Measurements from ENCODE around the gene KHK. TPM values are rescaled to one million over a fixed set of nuclear protein-coding genes. Genes with fewer than 3 reads are reported as not detected.

The KHK gene
- total RNA-seq, 1 donor from 2014 or later: 3.3 TPM

DNA sequence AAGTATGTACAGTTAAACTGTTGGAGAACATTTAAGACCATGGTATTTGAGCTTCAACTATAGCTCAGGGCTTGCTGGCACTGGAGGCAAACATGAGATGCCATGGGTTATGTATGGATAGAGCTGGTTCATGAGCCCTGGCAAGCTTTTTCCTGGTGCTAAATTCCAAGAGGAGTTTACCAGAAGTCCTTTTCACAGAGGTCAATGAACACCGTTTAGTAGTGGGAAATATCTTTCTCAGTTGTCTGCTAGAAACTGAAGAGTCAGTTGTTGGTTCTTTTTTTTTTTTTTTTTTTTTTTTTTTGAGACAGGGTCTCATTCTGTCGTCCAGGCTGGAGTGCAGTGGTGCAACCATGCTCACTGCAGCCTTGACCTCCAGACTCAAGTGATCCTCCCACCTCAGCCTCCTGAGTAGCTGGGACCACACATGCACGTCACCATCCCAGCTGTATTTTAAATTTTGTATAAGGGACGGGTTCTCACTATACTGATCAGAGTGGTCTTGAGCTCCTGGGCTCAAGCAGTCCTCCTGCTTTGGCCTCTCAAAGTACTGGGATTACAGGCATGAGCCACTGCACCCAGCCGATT, 1.3 kb downstream of the KHK start:
- Histone ChIP-seq H2AFZ (replicated peaks) (no peak overlapping the region), H3K4me2 (peak overlapping the region; percentile 97), H3K27me3 (peaks cover 19% of the 10 kb centered on the region), H3F3A (ENCODE audit: low read depth) (peaks cover 16% of the 10 kb centered on the region), H3K4me3 (peak overlapping the region; percentile 61), H3K79me2 (ENCODE audit: low read depth) (peaks cover 3% of the 10 kb centered on the region), H3K27ac (no peak overlapping the region), H3K9ac (no peak overlapping the region), H3K9me3 (ENCODE audit: low read depth) (no peaks in the 10 kb centered on the region), H4K20me1 (ENCODE audit: low read depth) (no peaks in the 10 kb centered on the region), H3K36me3 (no peaks in the 10 kb centered on the region), H3K4me1 (peaks cover 10% of the 10 kb centered on the region)
- no peak for TF ChIP-seq EZH2phosphoT487 (IDR thresholded peaks at IDR 0.05)
- TF ChIP-seq CTCF (IDR thresholded peaks at IDR 0.05): no peak
- no peak for TF ChIP-seq EZH2 (IDR thresholded peaks at IDR 0.05)
- Mint-ChIP-seq H3K36me3 (no peaks in the 10 kb centered on the region), H3K4me3 (peak overlapping the region; percentile 84), H3K9me3 (no peaks in the 10 kb centered on the region), H3K27me3 (ENCODE audit: insufficient read depth, low read depth) (peaks cover 6% of the 10 kb centered on the region), H3K27ac (no peak overlapping the region), H3K4me1 (peaks cover 20% of the 10 kb centered on the region)
- DNase-seq (ENCODE audit: low spot score): no peak

DNA sequence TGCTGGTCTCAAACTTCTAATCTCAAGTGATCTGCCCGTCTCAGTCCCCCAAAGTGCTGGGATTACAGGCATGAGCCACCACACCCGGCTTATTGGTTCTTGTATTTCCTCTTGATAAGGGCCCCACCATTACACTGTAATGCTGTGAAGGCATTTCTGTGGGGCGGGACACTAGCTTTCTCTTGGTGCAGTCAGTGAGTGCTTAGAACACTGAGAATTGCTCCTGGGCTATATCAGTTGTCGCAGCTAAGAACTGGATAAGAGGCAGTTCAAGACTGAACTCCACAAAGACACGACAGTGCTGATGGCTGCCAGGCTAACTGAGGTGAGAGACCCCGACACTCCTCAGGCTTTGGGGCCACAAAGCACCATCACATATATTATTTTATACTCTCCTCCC, 2.1 kb downstream of the KHK start:
- no peaks in the 10 kb centered on the region for H3K36me3 ChIP-seq
- H3K27me3 ChIP-seq: peaks cover 19% of the 10 kb centered on the region
- H2AFZ ChIP-seq (replicated peaks): no peak overlapping the region
- H3K36me3 Mint-ChIP-seq: no peaks in the 10 kb centered on the region
- H3K27ac ChIP-seq: no peak overlapping the region
- H4K20me1 ChIP-seq (ENCODE audit: low read depth): no peaks in the 10 kb centered on the region
- no peak overlapping the region for H3K4me3 ChIP-seq
- H3K79me2 ChIP-seq (ENCODE audit: low read depth): peaks cover 3% of the 10 kb centered on the region
- H3F3A ChIP-seq (ENCODE audit: low read depth): peaks cover 16% of the 10 kb centered on the region
- H3K4me2 ChIP-seq: no peak overlapping the region
- H3K9ac ChIP-seq: no peak overlapping the region
- no peak for DNase-seq (ENCODE audit: low spot score)
- H3K4me1 ChIP-seq: peaks cover 10% of the 10 kb centered on the region
- peaks cover 6% of the 10 kb centered on the region for H3K27me3 Mint-ChIP-seq (ENCODE audit: insufficient read depth, low read depth)
- H3K9me3 Mint-ChIP-seq: no peaks in the 10 kb centered on the region
- H3K4me1 Mint-ChIP-seq: peaks cover 17% of the 10 kb centered on the region
- no peak overlapping the region for H3K27ac Mint-ChIP-seq
- TF ChIP-seq EZH2 (IDR thresholded peaks at IDR 0.05): no peak
- no peak for TF ChIP-seq EZH2phosphoT487 (IDR thresholded peaks at IDR 0.05)
- no peak for TF ChIP-seq CTCF (IDR thresholded peaks at IDR 0.05)
- no peaks in the 10 kb centered on the region for H3K9me3 ChIP-seq (ENCODE audit: low read depth)
- H3K4me3 Mint-ChIP-seq: peak overlapping the region; percentile 38

DNA sequence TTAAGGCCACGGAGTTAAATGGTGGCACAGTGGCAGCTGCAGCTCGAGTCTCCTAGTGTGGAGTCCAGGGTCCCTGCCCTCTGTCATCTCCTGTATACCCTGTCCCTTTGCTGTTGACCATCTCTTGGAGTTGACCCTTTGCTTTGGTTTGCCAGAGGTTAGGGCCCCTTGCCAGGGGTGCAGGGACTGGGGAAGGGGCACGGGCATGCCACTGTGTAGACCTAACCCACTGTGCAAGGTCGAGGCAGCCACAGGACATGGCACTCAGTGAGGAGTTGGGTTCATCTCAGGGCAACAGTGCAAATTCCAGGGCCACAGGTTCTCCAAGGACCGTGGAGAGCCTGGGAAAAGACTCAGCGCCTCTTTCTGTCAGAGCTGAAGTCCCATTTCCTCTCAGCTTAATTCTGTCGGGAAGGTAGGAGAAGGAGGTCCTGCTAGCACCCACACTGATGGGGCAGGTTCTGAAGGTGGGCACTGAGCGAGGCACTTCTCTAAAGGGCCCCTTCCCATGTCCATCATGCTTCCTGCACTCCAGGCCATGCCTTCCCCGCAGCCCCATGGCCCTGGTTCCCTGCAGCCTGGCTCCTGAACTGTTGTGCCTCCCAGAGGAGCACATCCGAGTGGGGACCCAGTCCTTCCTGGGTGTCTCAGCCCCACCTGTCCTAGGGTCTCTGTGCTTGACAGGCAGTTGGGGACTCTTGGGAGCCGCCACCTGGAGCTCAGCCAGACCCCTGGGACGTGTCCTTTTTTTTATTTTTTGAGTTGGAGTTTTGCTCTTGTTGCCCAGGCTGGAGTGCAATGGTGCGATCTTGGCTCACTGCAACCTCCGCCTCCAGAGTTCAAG, 2.8 kb downstream of the KHK start:
- Histone ChIP-seq H3K4me2 (no peak overlapping the region), H3K36me3 (no peaks in the 10 kb centered on the region), H3K27me3 (peaks cover 19% of the 10 kb centered on the region), H3K27ac (no peak overlapping the region), H4K20me1 (ENCODE audit: low read depth) (no peaks in the 10 kb centered on the region), H3K4me3 (no peak overlapping the region), H3K79me2 (ENCODE audit: low read depth) (peaks cover 3% of the 10 kb centered on the region), H3K9me3 (ENCODE audit: low read depth) (no peaks in the 10 kb centered on the region), H2AFZ (replicated peaks) (no peak overlapping the region), H3K9ac (no peak overlapping the region), H3F3A (ENCODE audit: low read depth) (peaks cover 16% of the 10 kb centered on the region), H3K4me1 (peaks cover 10% of the 10 kb centered on the region)
- Mint-ChIP-seq H3K27ac (no peak overlapping the region), H3K4me1 (peaks cover 14% of the 10 kb centered on the region), H3K9me3 (no peaks in the 10 kb centered on the region), H3K27me3 (ENCODE audit: insufficient read depth, low read depth) (peaks cover 6% of the 10 kb centered on the region), H3K4me3 (no peak overlapping the region), H3K36me3 (no peaks in the 10 kb centered on the region)
- DNase-seq (ENCODE audit: low spot score): no peak
- no peak for TF ChIP-seq EZH2phosphoT487 (IDR thresholded peaks at IDR 0.05)
- no peak for TF ChIP-seq CTCF (IDR thresholded peaks at IDR 0.05)
- TF ChIP-seq EZH2 (IDR thresholded peaks at IDR 0.05): no peak
